HEK293 (cell line): ENCODE results near the gene FGFR2.

Source experiments
- CTCF ChIA-PET: fragments of 350-600 bp; formaldehyde crosslinking; extraction: SDS; loops from one replicate; lab custom pipeline; 2021; ENCODE audit warnings: antibody characterized with exemption; lab: Yijun Ruan, JAX
- POLR2A ChIA-PET: fragments of 300-600 bp; formaldehyde crosslinking; extraction: SDS; loops from one replicate; lab custom pipeline; 2020; ENCODE audit warnings: antibody characterized with exemption, inconsistent platforms; lab: Yijun Ruan, JAX
- H3K27ac ChIP-seq: fragments of 200-500 bp; sonication (Bioruptor generic); 2 replicates; pipeline ENCODE4 v1.5.1; 2014; ENCODE audit warnings: low read depth, low read length, control low read depth, inconsistent platforms; ENCODE audit errors: extremely low read depth
- H3K36me3 ChIP-seq, 2 experiments: fragments of 200-500 bp in 1 of 2; sonication (Bioruptor generic) in 1 of 2; 1 replicate in 1 of 2; 2 replicates in 1 of 2; pipeline ENCODE4 v1.5.1; 2014 to 2017; ENCODE audit warnings: inconsistent platforms in 2 of 2, low read length in 2 of 2; ENCODE audit not compliant: control insufficient read depth in 2 of 2, insufficient read depth in 1 of 2
- H3K4me1 ChIP-seq: fragments of 200-500 bp; sonication (Bioruptor generic); 2 replicates; pipeline ENCODE4 v1.5.1; 2014; ENCODE audit warnings: mild to moderate bottlenecking, low read length, inconsistent platforms; ENCODE audit not compliant: control insufficient read depth, insufficient read depth
- H3K4me3 ChIP-seq: 2 replicates; pipeline ENCODE4 v1.5.1; 2011; ENCODE audit warnings: low read depth, mild to moderate bottlenecking, control low read depth, low read length, moderate library complexity
- H3K9me3 ChIP-seq: fragments of 200-500 bp; sonication (Bioruptor generic); 2 replicates; pipeline ENCODE4 v1.5.1; 2014; ENCODE audit warnings: low read depth, low read length, inconsistent platforms; ENCODE audit not compliant: control insufficient read depth, insufficient read depth
- EGR2 ChIP-seq: fragments of 450-650 bp; formaldehyde crosslinking; IDR thresholded peaks from 2 replicates; pipeline ENCODE4 v1.5.1; 2016; ENCODE audit warnings: low read depth, missing biosample characterization, missing genetic modification characterization
- ELK4 ChIP-seq: IDR thresholded peaks from 2 replicates; pipeline ENCODE4 v1.6.1; 2011; ENCODE audit warnings: mild to moderate bottlenecking, low read depth, low read length, borderline replicate concordance
- FEZF1 ChIP-seq: fragments of 450-650 bp; formaldehyde crosslinking; IDR thresholded peaks from 2 replicates; pipeline ENCODE4 v1.5.1; 2016; ENCODE audit warnings: missing biosample characterization, missing genetic modification characterization
- KLF1 ChIP-seq: fragments of 450-650 bp; formaldehyde crosslinking; IDR thresholded peaks from 2 replicates; pipeline ENCODE4 v1.5.1; 2016; ENCODE audit warnings: missing biosample characterization, missing genetic modification characterization
- KLF10 ChIP-seq: fragments of 450-650 bp; IDR thresholded peaks from 2 replicates; pipeline ENCODE4 v1.5.1; 2018; ENCODE audit warnings: missing biosample characterization, mild to moderate bottlenecking, missing genetic modification characterization
- KLF16 ChIP-seq: fragments of 450-650 bp; formaldehyde crosslinking; IDR thresholded peaks from 2 replicates; pipeline ENCODE4 v1.5.1; 2017; ENCODE audit warnings: missing biosample characterization, missing genetic modification characterization
- KLF9 ChIP-seq: fragments of 450-650 bp; formaldehyde crosslinking; IDR thresholded peaks from 2 replicates; pipeline ENCODE4 v1.5.1; 2016; ENCODE audit warnings: missing biosample characterization, missing genetic modification characterization, low read depth
- PBX3 ChIP-seq: sonication (generic); formaldehyde crosslinking; IDR thresholded peaks from 2 replicates; pipeline ENCODE4 v1.8.1; 2022; ENCODE audit warnings: mild to moderate bottlenecking, moderate library complexity, missing genetic modification reagents
- ZBTB11 ChIP-seq: fragments of 450-650 bp; formaldehyde crosslinking; conservative IDR thresholded peaks from 2 replicates; pipeline ENCODE4 v1.5.1; 2016; ENCODE audit warnings: low read depth, missing biosample characterization, missing genetic modification characterization
- ZBTB17 ChIP-seq: fragments of 450-650 bp; formaldehyde crosslinking; IDR thresholded peaks from 2 replicates; pipeline ENCODE4 v1.5.1; 2016; ENCODE audit warnings: missing biosample characterization, missing genetic modification characterization
- ZEB2 ChIP-seq: fragments of 450-650 bp; formaldehyde crosslinking; IDR thresholded peaks from 2 replicates; pipeline ENCODE4 v1.5.1; 2016; ENCODE audit warnings: missing biosample characterization, missing genetic modification characterization
- ZIC2 ChIP-seq: fragments of 450-650 bp; formaldehyde crosslinking; IDR thresholded peaks from 2 replicates; pipeline ENCODE4 v1.5.1; 2016; ENCODE audit warnings: missing biosample characterization, missing genetic modification characterization
- ZNF174 ChIP-seq: fragments of 450-650 bp; formaldehyde crosslinking; IDR thresholded peaks from 2 replicates; pipeline ENCODE4 v1.5.0; 2017; ENCODE audit warnings: missing biosample characterization, mild to moderate bottlenecking, missing genetic modification characterization
- ZNF214 ChIP-seq: fragments of 450-650 bp; formaldehyde crosslinking; IDR thresholded peaks from 2 replicates; pipeline ENCODE4 v1.5.1; 2017; ENCODE audit warnings: missing biosample characterization, mild to moderate bottlenecking, missing genetic modification characterization, borderline replicate concordance
- ZNF274 ChIP-seq, 2 experiments: fragments of 200-500 bp in 1 of 2; fragments of 450-650 bp in 1 of 2; sonication (Bioruptor generic) in 1 of 2; formaldehyde crosslinking in 1 of 2; IDR thresholded peaks; 2 replicates each; pipeline versions ENCODE4 v1.5.1 to v1.6.1; 2014 to 2016; ENCODE audit warnings: borderline replicate concordance in 1 of 2, inconsistent platforms in 1 of 2, low read length in 1 of 2, missing biosample characterization in 1 of 2, missing genetic modification characterization in 1 of 2
- ZNF324 ChIP-seq: fragments of 450-650 bp; formaldehyde crosslinking; IDR thresholded peaks from 2 replicates; pipeline ENCODE4 v1.5.1; 2016; ENCODE audit warnings: missing biosample characterization, missing genetic modification characterization
- ZNF335 ChIP-seq: fragments of 450-650 bp; formaldehyde crosslinking; conservative IDR thresholded peaks from 2 replicates; pipeline ENCODE4 v1.5.1; 2016; ENCODE audit warnings: missing biosample characterization, missing genetic modification characterization
- ZNF362 ChIP-seq: fragments of 450-650 bp; formaldehyde crosslinking; IDR thresholded peaks from 2 replicates; pipeline ENCODE4 v1.5.1; 2016; ENCODE audit warnings: missing biosample characterization, missing genetic modification characterization
- ZNF404 ChIP-seq: fragments of 450-650 bp; formaldehyde crosslinking; IDR thresholded peaks from 2 replicates; pipeline ENCODE4 v1.5.1; 2017; ENCODE audit warnings: missing biosample characterization, missing genetic modification characterization
- ZNF488 ChIP-seq: fragments of 450-650 bp; formaldehyde crosslinking; IDR thresholded peaks from 2 replicates; pipeline ENCODE4 v1.5.1; 2016; ENCODE audit warnings: missing biosample characterization, missing genetic modification characterization
- ZNF571 ChIP-seq: fragments of 450-650 bp; formaldehyde crosslinking; IDR thresholded peaks from 2 replicates; pipeline ENCODE4 v1.5.0; 2017; ENCODE audit warnings: missing biosample characterization, missing genetic modification characterization
- ZNF580 ChIP-seq: fragments of 450-650 bp; formaldehyde crosslinking; IDR thresholded peaks from 2 replicates; pipeline ENCODE4 v1.5.1; 2016; ENCODE audit warnings: missing biosample characterization, missing genetic modification characterization
- ZNF600 ChIP-seq: fragments of 450-650 bp; formaldehyde crosslinking; IDR thresholded peaks from 2 replicates; pipeline ENCODE4 v1.5.1; 2016; ENCODE audit warnings: missing biosample characterization, missing genetic modification characterization
- ZNF623 ChIP-seq: fragments of 450-650 bp; formaldehyde crosslinking; IDR thresholded peaks from 2 replicates; pipeline ENCODE4 v1.5.1; 2016; ENCODE audit warnings: missing biosample characterization, missing genetic modification characterization
- ZNF629 ChIP-seq: fragments of 450-650 bp; formaldehyde crosslinking; IDR thresholded peaks from 2 replicates; pipeline ENCODE4 v1.5.1; 2017; ENCODE audit warnings: missing biosample characterization, missing genetic modification characterization
- ZNF639 ChIP-seq: fragments of 450-650 bp; formaldehyde crosslinking; IDR thresholded peaks from 2 replicates; pipeline ENCODE4 v1.5.1; 2016; ENCODE audit warnings: missing biosample characterization, missing genetic modification characterization
- ZSCAN18 ChIP-seq: fragments of 450-650 bp; formaldehyde crosslinking; IDR thresholded peaks from 2 replicates; pipeline ENCODE4 v1.5.1; 2016; ENCODE audit warnings: missing biosample characterization, missing genetic modification characterization

Gene FGFR2

GRCh38 chr10:121503587-121504051 is 94.6 kb downstream of the FGFR2 start:
- Histone ChIP-seq H3K27ac (peak overlapping the region; percentile 43; the same call in 1 of the 2 replicates), H3K36me3 (peaks cover 0 to 26% of the 10 kb centered on the region in 2 experiments; a peak in 1 of 3 replicates), H3K9me3 (no peaks in the 10 kb centered on the region), H3K4me3 (no peak overlapping the region), H3K4me1 (peaks cover 36% of the 10 kb centered on the region)
- POLR2A ChIA-PET: interaction anchor here (1.0 to 1.6 kb wide), 3 partner anchors 50 to 103 kb away, joined by 3 to 7 read pairs (median 6); no protein-coding TSS in a partner anchor
- CTCF ChIA-PET: interaction anchor here (0.6 to 1.3 kb wide), 4 partner anchors 25 to 429 kb away, joined by 3 read pairs; no protein-coding TSS in a partner anchor
- TF ChIP-seq ZBTB11 (tag by site-specific recombination) (no peak), ELK4 (no peak), ZNF571 (no peak), FEZF1 (peak; percentile 64), ZIC2 (tag by site-specific recombination) (peak; percentile 43), ZNF362 (tag by site-specific recombination) (peak; percentile 93), ZNF639 (no peak), EGR2 (tag by site-specific recombination) (no peak), ZNF174 (tag by site-specific recombination) (no peak), PBX3 (CRISPR knock-in tag) (no peak), ZNF488 (tag by site-specific recombination) (no peak), ZNF214 (tag by site-specific recombination) (no peak), ZNF274 (IDR thresholded peaks at IDR 0.05; ENCODE audit: low read length) (no peak), ZNF274 (tag by site-specific recombination; IDR thresholded peaks at IDR 0.05; ENCODE audit: borderline replicate concordance) (no peak), ZNF404 (tag by site-specific recombination) (no peak), KLF10 (peak; percentile 78), ZNF324 (no peak), KLF9 (tag by site-specific recombination) (0 out of 2 replicates have a peak, but pooled peaks have one; percentile 16), ZNF600 (tag by site-specific recombination) (peak; percentile 90), ZNF335 (tag by site-specific recombination) (peak; percentile 53; the same call in 1 of the 2 replicates), KLF1 (tag by site-specific recombination) (no peak), ZNF623 (tag by site-specific recombination) (no peak), ZEB2 (peak; percentile 72), KLF16 (no peak), ZNF629 (peak; percentile 86), ZSCAN18 (tag by site-specific recombination) (no peak), ZNF580 (0 out of 2 replicates have a peak, but pooled peaks have one; percentile 12), ZBTB17 (tag by site-specific recombination) (peak; percentile 61)
